GM12891 (cell line): ENCODE results near the gene GOLGA6C.

Experiments
- POLR2A ChIP-seq: IDR thresholded peaks from 2 replicates; pipeline ENCODE4 v1.6.1; 2011; ENCODE audit warnings: low read depth, low read length, control low read depth
- POLR2AphosphoS5 ChIP-seq: IDR thresholded peaks from 2 replicates; pipeline ENCODE4 v1.6.1; 2011; ENCODE audit warnings: low read depth, low read length, control low read depth
- SPI1 ChIP-seq: IDR thresholded peaks from 2 replicates; pipeline ENCODE4 v1.6.1; 2011; ENCODE audit warnings: low read depth, low read length, control low read depth
- TAF1 ChIP-seq: IDR thresholded peaks from 2 replicates; pipeline ENCODE4 v1.6.1; 2011; ENCODE audit warnings: low read depth, low read length, control low read depth

DNA sequence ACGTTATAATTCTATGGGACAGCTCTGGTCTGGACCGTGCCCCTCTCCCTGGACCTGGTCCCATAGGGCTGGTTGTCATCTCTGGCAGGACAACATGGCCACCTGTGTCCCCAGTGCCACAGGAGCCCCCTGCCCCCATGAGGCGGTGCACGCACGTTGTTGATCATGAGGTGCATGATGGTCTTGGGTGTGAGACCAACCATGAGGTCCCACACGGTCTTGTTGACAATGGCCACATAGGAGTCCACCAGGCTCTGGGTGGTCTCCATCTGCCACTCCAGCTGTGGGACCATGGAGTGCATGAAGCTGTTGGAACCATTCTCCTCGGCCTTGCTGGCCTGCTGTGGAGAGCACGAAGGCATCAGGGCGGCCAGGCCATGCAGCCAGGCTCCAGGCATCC lies 44.2 kb downstream of the GOLGA6C start:
- TF ChIP-seq POLR2A (no peak), POLR2AphosphoS5 (no peak), TAF1 (no peak), SPI1 (no peak)
